DMS53 treated with DMSO at 0.1 percent for 48 hours (cell line): Measurements from ENCODE around the gene TBC1D9B.
"Not testable (repeated sequence)": the region's sequence is repeated elsewhere in the genome, so short reads cannot be mapped to it uniquely, and the experiment has no call there.

ENCODE experiments used
- DNase-seq: peaks from one replicate; lab custom pipeline; 2025; ENCODE audit not compliant: unreplicated experiment; lab: John Stamatoyannopoulos, UW

Gene TBC1D9B

DNA sequence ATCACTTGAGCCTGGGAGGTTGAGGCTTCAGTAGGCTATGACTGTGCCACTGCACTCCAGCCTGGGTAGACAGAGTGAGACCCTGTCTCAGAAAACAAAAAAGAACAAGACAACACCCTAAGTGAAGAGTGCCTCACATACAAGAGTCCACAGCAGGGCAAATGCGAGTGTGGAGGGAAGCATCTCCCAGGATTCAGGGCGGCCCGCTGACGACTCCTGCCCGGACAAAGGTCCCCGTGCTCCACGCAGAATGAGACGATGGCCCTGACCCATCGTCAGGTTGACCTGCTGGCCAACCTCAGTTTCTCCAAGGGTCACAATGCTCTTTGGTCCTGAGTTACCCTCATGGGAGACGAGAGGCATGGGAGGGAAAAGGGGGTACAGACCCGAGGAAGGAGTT lies 67.4 kb downstream of the TBC1D9B start:
- DNase-seq: no peak

DNA sequence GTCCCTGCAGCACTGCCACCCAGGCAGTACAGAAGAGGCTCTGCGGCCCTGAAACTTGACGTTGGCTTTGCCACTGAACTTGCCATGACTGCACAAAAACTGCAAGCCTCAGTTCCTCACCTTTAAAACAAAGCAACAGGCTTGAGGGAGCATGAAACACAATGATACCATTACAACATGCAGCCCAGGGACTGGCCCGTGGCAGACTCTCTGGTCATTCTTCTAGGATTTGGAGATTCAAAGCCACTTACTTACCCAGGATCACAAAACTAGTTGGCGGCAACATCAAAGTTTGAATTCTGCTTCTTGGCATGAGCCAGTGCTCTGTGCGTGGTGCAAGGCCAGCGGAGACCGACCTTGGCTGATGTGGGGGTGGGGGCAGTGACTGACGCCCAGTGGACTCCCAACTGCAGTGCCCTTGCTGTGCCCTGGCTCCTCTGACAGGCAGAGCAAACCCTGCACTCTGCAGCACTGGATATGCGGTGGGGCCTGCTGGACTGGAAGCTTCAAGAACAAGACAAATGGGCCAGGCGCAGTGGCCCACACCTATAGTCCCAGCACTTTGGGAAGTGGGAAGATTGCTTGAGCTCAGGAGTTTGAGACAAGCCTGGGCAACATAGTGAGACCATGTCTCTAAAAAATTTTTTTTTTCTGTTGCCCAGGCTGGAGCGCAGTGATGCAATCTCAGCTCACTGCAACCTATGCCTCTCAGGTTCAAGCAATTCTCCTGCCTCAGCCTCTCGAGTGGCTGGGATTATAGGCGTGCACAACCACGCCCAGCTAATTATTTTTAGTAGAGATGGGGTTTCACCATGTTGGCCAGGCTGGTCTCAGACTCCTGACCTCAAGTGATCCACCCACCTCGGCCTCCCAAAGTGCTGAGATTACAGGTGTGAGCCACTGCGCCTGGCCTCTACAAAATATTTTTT lies 68.1 kb downstream of the TBC1D9B start:
- no peak for DNase-seq

DNA sequence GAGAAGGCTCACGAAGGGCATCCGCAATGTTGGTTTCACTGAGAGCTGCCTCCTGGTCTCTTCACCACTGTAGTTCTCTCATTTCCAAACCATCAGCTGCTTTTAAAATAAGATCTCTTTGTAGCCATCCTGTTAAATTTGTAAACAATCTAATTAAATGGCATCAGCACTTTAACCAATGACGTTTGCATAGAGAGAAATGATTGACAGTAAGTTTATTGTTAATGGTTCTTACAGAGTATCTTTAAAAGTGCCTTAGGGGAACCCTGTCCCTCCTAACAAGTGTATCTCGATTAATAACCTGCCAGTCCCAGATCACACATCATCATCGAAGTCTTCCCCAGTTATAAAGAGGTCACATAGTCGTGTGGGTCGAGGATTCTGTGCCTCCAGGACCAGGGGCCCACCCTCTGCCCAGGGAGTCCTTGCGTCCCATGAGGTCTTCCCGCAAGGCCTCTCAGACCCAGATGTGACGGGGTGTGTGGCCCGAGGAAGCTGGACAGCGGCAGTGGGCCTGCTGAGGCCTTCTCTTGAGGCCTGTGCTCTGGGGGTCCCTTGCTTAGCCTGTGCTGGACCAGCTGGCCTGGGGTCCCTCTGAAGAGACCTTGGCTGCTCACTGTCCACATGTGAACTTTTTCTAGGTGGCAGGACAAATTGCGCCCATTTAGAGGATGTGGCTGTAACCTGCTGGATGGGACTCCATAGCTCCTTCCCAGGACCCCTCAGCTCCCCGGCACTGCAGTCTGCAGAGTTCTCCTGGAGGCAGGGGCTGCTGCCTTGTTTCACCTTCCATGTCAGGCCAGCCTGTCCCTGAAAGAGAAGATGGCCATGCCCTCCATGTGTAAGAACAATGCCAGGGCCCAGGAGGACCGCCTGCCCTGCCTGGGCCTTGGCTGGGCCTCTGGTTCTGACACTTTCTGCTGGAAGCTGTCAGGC lies 70.4 kb downstream of the TBC1D9B start:
- no peak for DNase-seq

DNA sequence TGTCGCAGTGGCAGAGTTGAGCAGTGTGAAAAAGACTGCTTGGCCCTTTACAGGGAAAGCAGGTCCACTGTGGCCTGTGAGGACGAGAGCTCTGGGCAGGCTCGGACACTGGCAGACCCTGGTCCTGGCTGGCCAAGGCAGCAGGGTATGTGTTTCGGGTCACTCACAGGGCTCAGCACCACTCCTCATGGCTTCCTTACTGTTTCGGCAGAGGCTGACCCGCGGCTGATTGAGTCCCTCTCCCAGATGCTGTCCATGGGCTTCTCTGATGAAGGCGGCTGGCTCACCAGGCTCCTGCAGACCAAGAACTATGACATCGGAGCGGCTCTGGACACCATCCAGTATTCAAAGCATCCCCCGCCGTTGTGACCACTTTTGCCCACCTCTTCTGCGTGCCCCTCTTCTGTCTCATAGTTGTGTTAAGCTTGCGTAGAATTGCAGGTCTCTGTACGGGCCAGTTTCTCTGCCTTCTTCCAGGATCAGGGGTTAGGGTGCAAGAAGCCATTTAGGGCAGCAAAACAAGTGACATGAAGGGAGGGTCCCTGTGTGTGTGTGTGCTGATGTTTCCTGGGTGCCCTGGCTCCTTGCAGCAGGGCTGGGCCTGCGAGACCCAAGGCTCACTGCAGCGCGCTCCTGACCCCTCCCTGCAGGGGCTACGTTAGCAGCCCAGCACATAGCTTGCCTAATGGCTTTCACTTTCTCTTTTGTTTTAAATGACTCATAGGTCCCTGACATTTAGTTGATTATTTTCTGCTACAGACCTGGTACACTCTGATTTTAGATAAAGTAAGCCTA lies 71.3 kb downstream of the TBC1D9B start:
- no peak for DNase-seq

DNA sequence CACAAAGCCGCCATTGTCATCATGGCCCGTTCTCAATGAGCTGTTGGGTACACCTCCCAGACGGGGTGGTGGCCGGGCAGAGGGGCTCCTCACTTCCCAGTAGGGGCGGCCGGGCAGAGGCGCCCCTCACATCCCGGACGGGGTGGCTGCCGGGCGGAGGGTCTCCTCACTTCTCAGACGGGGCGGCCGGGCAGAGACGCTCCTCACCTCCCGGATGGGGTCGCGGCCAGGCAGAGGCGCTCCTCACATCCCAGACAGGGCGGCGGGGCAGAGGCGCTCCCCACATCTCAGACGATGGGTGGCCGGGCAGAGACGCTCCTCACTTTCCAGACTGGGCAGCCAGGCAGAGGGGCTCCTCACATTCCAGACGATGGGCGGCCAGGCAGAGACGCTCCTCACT lies 72.8 kb downstream of the TBC1D9B start:
- not testable (repeated sequence) for DNase-seq

DNA sequence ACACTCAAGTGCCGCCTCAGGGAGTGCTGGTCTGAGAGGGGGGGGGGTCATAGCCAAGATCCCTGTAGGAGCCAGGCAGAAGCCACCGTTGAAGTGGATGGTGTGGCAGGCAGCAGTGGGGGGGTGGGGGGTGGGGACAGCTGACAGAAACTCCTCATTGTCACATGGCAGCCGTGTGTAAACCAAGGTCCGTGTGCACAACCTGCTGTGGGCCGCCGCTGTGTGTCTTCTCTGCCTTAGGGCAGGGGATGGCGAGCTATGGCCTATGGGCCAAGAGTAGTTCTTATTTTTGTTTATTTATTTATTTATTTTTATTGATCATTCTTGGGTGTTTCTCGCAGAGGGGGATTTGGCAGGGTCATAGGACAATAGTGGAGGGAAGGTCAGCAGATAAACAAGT lies 73.6 kb downstream of the TBC1D9B start:
- DNase-seq: no peak

DNA sequence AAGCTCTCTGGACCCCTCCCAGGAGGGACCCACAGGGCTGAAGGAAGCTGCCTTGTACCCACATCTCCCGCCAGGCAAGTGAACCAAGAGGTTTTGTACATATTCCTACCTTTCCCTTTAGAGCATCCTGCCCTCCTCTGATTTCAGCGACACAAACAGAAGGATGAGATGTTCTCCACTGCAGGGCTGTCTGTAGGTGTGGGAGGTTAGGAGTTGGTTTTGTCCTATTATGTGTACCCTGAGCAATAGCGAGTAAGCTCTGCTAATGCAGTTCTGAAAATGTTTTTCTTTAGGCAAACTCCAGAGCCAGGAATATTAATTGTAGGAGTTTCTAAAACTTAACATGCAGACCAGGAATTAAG lies 74.0 kb downstream of the TBC1D9B start:
- no peak for DNase-seq

DNA sequence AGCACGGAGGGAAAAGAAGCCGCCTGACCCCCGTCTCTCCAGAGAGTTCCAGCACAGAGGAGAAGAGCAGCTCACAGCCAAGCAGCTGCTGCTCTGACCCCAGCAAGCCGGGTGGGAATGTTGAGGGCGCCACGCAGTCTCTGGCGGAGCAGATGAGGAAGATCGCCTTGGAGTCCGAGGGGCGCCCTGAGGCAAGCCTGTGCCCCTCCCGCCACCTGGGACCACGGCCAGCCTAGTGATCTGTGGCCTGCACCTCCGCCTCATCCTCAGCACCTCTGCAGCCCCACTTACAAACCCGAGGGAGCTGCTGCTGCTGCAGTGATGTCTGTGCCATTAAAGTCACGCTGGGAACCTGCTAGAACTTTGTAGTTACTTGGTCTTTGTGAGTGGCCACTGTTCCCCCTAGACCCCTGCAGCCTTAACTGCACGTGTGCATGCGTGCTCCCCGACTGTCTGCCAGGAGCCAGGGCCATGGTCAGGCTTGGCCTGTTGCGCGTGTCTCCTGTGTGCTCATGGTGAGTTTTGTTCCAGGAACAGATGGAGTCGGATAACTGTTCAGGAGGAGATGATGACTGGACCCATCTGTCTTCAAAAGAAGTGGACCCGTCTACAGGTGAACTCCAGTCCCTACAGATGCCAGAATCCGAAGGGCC lies 74.5 kb downstream of the TBC1D9B start:
- DNase-seq: no peak

DNA sequence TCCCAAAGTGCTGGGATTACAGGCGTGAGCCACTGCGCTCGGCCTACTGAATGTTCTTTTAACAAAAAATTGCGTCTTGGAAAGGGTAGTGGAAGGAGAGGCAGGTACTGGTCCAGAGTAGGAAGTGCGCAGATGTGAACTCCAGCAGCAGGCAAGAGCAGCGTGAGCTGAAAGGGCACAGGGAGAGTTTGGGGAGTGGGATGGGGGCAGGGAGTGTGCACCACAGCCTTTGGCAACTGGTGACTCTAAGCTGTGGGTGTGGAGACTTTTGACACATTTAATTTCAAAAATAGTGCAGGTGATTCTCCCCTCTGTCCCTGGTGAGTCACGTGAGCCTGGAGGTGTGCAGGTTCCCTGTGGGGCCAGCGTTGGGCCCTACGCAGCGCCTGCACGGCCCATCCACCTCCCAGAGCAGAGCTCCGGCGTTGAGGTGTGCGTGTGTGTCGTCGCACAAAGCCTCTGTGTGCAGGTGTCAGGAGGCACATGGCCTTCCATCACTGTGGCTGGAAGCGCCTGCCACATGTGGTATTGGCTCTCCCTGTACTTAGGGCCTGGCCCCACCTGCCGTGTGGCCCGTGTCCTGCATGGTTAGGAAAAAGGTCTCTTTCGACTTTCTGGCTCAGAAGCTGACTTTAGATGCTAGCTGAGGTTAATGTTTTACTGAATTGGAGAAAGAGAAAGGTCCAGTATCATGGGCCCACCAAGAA lies 75.5 kb downstream of the TBC1D9B start:
- no peak for DNase-seq

DNA sequence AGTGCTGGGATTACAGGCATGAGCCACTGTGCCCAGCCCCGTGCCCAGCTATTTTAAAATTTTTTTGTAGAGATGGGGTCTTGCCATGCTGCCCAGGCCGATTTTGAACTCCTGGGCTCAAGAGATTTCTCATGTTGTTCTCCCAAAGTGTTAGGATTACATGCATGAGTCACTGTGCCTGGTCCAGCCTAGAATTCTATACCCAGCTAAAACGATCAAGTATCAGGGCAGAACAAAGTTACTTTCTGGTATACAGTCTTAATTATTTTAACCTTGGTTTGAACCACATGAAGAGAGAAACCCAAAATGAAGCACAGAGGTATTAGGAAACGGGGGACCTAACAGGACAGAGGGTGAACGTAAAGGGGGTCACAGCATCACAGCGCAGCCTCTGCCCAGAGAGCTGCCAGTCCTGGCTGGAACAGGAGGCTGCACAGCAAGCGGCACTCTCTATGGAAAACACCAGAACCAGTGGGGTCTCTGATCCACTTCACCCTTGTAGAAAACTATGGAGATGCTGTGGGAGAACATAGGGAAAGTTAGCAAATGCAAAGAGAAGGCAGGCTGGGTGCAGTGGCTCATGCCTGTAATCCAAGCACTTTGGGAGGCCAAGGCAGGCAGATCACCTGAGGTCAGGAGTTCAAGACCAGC lies 76.8 kb downstream of the TBC1D9B start:
- no peak for DNase-seq

DNA sequence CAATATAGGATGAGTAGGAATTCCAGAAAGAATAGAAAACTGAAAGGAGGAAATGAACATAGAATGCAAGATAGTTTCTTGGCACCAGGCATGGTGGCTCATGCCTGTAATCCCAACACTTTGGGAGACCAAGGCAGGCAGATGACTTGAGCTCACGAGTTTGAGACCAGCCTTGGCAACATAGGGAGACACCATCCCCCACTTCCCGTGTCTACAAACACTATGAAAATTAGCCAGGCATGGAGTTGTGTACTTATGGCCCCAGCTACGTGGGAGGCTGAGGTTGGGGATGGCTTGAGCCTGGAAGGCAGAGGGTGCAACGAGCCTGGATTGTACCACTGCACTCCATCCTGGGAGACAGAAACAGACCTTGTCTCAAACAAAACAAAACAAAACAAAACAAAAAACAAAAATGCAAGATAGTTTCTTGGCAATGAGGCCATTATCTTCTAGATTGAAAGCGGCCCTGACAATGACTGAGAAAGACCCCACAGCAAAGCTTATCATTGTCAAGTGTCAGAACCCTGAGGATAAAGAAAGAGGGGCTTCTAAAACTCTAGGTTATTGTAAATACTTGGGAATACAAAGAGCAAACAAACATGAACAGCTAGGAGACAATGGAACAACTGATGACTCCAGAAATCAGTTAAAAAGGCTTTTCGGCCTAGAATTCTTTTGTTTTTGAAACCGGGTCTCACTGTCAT lies 77.8 kb downstream of the TBC1D9B start:
- DNase-seq: no peak

DNA sequence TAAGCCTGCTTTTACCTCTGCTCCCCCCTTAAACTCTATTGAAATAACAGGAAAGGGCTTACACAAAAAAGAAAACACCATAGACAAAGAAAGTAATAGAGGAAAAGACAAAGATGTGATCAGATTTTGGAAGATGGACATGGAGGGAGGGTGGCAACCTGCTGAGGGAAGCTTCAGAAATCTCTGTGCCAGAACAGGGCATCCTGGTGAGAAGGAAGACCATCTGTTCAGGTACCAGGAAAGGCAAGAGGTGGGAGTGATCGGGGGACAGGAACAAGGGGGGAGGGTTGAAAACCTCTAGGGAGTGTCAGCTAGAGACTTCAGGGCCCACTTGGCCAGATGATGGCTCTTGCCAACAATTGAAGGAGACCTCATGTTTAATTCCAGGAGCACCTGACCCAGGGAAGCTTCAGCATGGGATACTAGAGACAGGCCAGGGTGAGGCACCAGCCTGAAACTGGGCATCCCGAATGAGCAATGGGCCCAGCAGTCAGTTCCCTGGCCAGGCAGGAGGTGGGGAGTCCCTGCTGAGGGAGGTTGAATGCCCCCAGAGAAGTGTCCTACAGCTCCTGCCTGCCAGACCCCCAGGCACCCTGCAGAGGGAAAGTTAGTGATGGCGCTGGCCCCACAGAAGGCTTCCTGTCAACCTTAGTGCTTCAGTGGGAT lies 78.8 kb downstream of the TBC1D9B start:
- DNase-seq: no peak

DNA sequence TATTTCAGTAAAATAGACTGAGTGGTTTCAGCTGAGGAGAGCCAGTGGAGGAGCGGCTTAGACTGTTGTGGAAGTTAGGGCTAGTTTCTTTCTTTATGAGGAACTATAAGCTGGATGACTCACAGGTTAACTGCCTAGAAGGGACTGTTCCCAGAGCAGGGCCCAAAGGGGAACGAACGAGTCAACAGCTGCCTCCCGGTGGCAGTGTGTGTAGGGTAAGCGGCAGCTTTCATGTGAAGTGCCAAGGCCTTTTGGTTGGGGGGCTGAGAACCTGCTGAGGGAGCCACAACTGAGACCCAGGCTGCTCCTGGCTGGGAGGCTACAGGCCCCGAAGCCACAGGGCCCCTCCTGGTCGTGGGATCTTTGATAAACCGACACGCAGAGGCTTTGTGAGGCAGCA lies 80.0 kb downstream of the TBC1D9B start:
- no peak for DNase-seq

DNA sequence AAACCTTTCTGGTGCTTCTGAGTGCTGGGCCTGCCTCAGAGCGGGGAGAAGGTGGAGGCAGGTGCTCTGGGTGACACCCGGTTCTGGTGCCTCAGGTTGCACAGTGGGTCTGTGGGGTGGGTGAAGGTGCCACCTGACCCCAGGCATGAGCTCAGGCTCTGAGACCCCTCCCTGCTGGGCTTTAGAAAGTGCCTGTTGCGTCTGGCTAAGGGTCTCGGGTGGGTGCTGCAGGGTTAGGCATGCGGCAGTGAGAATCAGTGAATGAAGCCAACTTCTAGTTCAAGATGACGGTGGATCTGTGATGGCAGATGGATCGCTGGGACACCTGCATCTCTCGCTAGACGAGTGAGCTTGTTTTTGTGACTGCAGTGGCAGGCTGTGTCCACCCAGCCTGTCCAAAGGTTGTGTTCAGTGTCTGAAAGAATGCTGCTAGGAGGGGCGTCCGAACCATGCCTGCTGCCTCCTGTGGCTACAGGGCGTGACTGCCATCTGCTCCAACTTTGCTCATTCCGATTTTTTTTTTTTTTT lies 82.0 kb downstream of the TBC1D9B start:
- DNase-seq: no peak

DNA sequence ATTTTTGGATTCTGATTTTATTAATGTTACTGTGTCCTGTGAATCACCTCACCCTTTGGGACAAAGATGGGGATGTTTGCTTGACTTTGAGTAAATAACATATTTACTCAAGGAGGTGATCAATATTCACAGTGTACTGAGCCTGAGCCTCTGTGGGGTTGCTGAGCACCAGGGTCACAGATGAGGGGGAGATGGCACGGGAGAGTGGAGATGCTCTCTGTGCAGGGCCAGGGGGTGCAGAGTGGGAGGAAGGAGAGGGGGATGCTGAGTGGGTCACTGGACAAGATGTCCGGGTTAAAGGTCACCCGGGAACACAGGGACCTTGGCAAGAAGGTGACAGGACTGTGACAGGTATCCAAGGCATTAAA lies 83.0 kb downstream of the TBC1D9B start:
- DNase-seq: no peak

DNA sequence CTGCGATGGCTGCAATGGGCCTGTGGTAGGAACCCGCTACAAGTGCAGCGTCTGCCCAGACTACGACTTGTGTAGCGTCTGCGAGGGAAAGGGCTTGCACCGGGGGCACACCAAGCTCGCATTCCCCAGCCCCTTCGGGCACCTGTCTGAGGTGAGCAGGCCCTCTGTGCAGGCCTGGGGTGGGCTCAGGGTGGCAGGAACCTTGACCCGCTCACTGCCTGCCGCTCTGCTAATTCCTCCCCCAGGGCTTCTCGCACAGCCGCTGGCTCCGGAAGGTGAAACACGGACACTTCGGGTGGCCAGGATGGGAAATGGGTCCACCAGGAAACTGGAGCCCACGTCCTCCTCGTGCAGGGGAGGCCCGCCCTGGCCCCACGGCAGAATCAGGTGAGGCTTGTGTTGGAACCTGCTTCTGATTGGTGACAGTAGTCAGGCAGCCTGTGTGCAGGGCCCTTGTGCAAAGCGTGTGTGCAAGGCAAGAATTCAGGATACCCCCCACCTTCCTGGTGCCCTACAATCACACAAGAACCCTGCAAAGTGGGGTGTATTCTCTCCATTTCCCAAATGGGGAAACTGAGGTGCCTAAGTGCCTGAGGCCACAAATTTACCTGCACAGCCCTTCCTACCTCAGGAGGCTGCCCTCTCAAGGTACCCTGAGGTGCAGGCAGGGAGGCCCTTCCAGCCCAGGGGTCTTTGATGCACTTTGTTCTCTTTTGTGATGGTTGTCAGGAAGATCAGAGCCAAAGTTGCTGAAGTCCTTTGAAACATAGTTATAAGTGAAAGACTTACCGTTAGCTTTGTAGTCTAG lies 83.6 kb downstream of the TBC1D9B start:
- DNase-seq: no peak

DNA sequence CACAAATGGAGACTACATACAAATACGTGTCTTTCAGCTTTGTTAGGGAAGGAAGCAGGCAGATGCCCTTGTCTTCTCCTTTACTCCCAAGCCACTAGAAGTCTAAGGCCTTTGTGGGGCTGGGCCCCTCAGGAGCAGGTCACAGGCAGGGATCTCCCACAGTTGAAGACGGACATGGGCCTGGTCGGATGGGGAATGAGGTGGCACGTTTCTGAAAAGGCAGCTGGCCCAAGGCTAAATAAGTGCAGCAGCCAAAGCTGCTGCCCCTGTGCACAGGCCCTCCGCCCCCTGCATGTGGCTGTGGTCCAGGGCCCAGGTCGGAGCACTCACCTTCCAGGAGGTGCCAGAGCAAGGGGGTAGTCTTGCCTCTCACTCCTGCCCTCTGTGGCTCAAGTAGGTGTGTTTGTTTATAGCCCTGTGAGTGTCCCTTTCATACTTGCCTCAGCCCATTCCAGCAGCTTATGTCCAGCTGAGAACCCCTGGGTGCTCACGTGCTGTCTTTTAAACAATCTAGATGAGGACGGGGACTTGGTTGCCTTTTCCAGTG lies 85.2 kb downstream of the TBC1D9B start:
- no peak for DNase-seq
